Measurements from ENCODE around the gene LAMTOR1. TPM values are rescaled to one million over a fixed set of nuclear protein-coding genes. Genes with fewer than 3 reads are reported as not detected.
"Not testable (repeated sequence)": the region's sequence is repeated elsewhere in the genome, so short reads cannot be mapped to it uniquely, and the experiment has no call there.

Gene LAMTOR1
- polyA plus RNA-seq, 2 of the 4 experiments (the other 2 are of a cell fraction), result 66.1 to 119 TPM

DNA sequence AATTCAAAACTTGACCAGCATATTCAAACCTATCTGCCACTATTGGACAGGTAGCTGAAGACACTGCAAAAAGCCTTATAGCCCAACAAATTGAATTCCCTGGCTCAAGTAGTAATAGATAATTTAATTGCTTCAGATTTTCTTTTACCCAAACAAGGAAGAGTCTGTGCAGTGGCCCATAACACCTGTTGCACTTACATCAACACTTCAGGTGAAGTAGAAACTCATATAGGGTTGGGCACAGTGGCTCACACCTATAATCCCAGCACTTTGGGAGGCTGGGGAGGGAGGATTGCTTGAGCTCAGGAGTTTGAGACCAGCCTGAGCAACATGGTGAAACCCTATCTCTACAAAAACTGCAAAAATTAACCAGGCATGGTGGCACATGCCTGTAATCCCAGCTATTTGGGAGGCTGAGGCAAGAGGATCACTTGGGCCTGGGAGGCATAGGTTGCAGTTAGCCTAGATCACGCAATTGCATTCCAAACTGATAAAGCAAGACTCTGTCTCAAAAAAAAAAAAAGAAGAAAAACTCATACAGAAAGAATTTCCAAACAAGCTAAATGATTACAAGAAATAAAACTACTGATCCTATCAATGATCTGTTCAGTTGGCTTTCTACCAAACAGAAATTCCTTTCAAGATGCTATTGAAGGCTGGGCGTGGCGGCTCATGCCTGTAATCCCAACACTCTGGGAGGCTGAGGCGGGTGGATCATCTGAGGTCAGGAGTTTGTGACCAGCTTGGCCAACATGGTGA lies 41.9 kb upstream of the LAMTOR1 start:
- TF ChIP-seq HOXA7 (CRISPR knock-in tag; IDR thresholded peaks at IDR 0.05), result no peak
- no peak for TF ChIP-seq RAD21 (conservative IDR thresholded peaks at IDR 0.05 in 1 of 2, IDR thresholded peaks at IDR 0.05 in 1 of 2)
- TF ChIP-seq MAFK (IDR thresholded peaks at IDR 0.05; ENCODE audit: partially characterized antibody), result no peak
- no peak for TF ChIP-seq ZFP36 (IDR thresholded peaks at IDR 0.05; ENCODE audit: borderline replicate concordance, partially characterized antibody)
- TF ChIP-seq NR3C1 (IDR thresholded peaks at IDR 0.05), result no peak
- TF ChIP-seq NPAS2 (CRISPR knock-in tag; IDR thresholded peaks at IDR 0.05; ENCODE audit: borderline replicate concordance), result no peak
- TF ChIP-seq EP300 (IDR thresholded peaks at IDR 0.05), result 0 out of 5 replicates have a peak, but pooled peaks of 1 of the 2 experiments have one; percentile 24
- TF ChIP-seq CEBPB (IDR thresholded peaks at IDR 0.05), result no peak
- 48% methylated on average over 4 of the region's 4 CpGs for WGBS (ENCODE audit: missing lambda C conversion rate)
- no peak overlapping the region for H3K4me2 ChIP-seq
- no peaks in the 10 kb centered on the region for H3K9me3 ChIP-seq
- H3K4me3 ChIP-seq, result no peak overlapping the region
- ChIA-PET CTCF (interaction anchor here (0.6 to 5.7 kb wide), 46 partner anchors 10 to 501 kb away, joined by 3 to 48 read pairs (median 8); partner anchors contain the start of genes ANAPC15, TOMT and XNDC1N), POLR2A (no interaction called here)
- 0 out of 6 replicates have a peak, but pooled peaks of 1 of the 2 experiments have one; percentile 22 for ATAC-seq
- peak overlapping the region in 1 of 2 experiments; percentile 37; a peak in 2 of 6 replicates for H3K27ac ChIP-seq
- FAIRE-seq, result no peak
- peaks cover 17% of the 10 kb centered on the region; the same call in 2 of the 3 replicates for H3K4me1 ChIP-seq
- DNase-seq (ENCODE audit: low read depth in 1 of 2, low spot score in 1 of 2), result peak in 1 of 2 experiments; percentile 48

DNA sequence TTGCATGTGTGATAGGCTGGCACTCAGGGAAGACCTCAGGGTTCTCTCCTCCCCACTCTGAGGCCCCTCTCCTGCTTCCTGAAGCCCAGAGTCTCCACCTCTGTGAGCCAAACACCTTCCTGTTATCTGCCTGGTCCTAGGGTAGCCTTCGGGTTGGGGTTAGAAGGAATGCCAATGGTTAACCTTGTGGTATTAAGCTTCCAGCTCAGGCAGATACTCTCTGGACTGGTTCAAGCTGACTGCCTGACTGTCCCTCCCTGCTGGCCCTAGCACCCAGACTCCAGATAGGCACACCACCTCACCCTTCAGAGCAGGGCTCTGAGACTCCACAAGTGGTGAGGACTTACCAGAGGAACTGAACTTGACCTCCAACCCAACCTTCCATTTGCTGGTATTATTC lies 39.4 kb upstream of the LAMTOR1 start:
- peaks cover 17% of the 10 kb centered on the region; the same call in 2 of the 3 replicates for H3K4me1 ChIP-seq
- CTCF ChIA-PET, result interaction anchor here (2.4 to 5.7 kb wide), 5 partner anchors 30 to 124 kb away, joined by 10 to 48 read pairs (median 26); partner anchors contain the start of gene ANAPC15
- ATAC-seq, result peak in 1 of 2 experiments; percentile 20; a peak in 1 of 6 replicates
- DNase-seq (ENCODE audit: low read depth in 1 of 2, low spot score in 1 of 2); H3K4me2 ChIP-seq; H3K4me3 ChIP-seq; H3K9me3 ChIP-seq; FAIRE-seq; POLR2A ChIA-PET; H3K27ac ChIP-seq: not testable (repeated sequence)
- 80% methylated on average over 1 of the region's 1 CpG for WGBS (ENCODE audit: missing lambda C conversion rate)

GRCh38 chr11:72142086-72142485 lies 39.0 kb upstream of the LAMTOR1 start:
- H3K4me1 ChIP-seq, result peaks cover 17% of the 10 kb centered on the region; the same call in 2 of the 3 replicates
- ATAC-seq; H3K9me3 ChIP-seq; FAIRE-seq; DNase-seq (ENCODE audit: low read depth in 1 of 2, low spot score in 1 of 2); H3K4me2 ChIP-seq; H3K4me3 ChIP-seq; POLR2A ChIA-PET: not testable (repeated sequence)
- peak overlapping the region in 1 of 2 experiments; percentile 50; a peak in 1 of 6 replicates for H3K27ac ChIP-seq
- 31% methylated on average over 1 of the region's 1 CpG for whole genome bisulfite sequencing (ENCODE audit: missing lambda C conversion rate)
- CTCF ChIA-PET, result interaction anchor here (2.3 kb wide), 1 partner anchor 117 kb away, joined by 7 read pairs; no protein-coding TSS in a partner anchor

- no peak for FAIRE-seq
- WGBS (ENCODE audit: missing lambda C conversion rate), result 39% methylated on average over 3 of the region's 3 CpGs
- ChIA-PET POLR2A (no interaction called here), CTCF (interaction anchor here (0.6 to 2.3 kb wide), 5 partner anchors 15 to 164 kb away, joined by 3 to 7 read pairs (median 4); no protein-coding TSS in a partner anchor)
- Histone ChIP-seq H3K27ac (peak overlapping the region in 1 of 2 experiments; percentile 50; a peak in 2 of 6 replicates), H3K9me3 (no peaks in the 10 kb centered on the region), H3K4me2 (no peak overlapping the region), H3K4me1 (peaks cover 17% of the 10 kb centered on the region; the same call in 2 of the 3 replicates), H3K4me3 (no peak overlapping the region)
- ATAC-seq, result peak in 1 of 2 experiments; percentile 45; a peak in 3 of 6 replicates
- DNase-seq (ENCODE audit: low read depth in 1 of 2, low spot score in 1 of 2), result peak; percentile 10 to 31
- TF ChIP-seq MAFK (IDR thresholded peaks at IDR 0.05; ENCODE audit: partially characterized antibody) (no peak), RARB (CRISPR knock-in tag; IDR thresholded peaks at IDR 0.05) (no peak), RFX5 (IDR thresholded peaks at IDR 0.05) (no peak), EHF (CRISPR knock-in tag; IDR thresholded peaks at IDR 0.05) (no peak), EP300 (IDR thresholded peaks at IDR 0.05) (no peak), GATA3 (IDR thresholded peaks at IDR 0.05; ENCODE audit: borderline replicate concordance) (no peak), CBX2 (IDR thresholded peaks at IDR 0.05; ENCODE audit: borderline replicate concordance, low read depth) (no peak), MYC (IDR thresholded peaks at IDR 0.05; ENCODE audit: borderline replicate concordance, low read length) (no peak), HEYL (CRISPR knock-in tag; IDR thresholded peaks at IDR 0.05) (no peak), ZNF302 (CRISPR knock-in tag; IDR thresholded peaks at IDR 0.05) (no peak)
- TF ChIP-seq, protein P1, sequence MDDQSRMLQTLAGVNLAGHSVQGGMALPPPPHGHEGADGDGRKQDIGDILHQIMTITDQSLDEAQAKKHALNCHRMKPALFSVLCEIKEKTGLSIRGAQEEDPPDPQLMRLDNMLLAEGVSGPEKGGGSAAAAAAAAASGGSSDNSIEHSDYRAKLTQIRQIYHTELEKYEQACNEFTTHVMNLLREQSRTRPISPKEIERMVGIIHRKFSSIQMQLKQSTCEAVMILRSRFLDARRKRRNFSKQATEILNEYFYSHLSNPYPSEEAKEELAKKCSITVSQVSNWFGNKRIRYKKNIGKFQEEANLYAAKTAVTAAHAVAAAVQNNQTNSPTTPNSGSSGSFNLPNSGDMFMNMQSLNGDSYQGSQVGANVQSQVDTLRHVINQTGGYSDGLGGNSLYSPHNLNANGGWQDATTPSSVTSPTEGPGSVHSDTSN (IDR thresholded peaks at IDR 0.05), result no peak
Measured at GRCh38 chr11:72141066-72141465, 38.0 kb upstream of the LAMTOR1 start.
